COLO668 (cell line): ENCODE data around the gene EIF3J.
"Not testable (repeated sequence)": the region's sequence is repeated elsewhere in the genome, so short reads cannot be mapped to it uniquely, and the experiment has no call there.

Experiments used
- DNase-seq: peaks from one replicate; lab custom pipeline; 2025; ENCODE audit not compliant: unreplicated experiment; lab: John Stamatoyannopoulos, UW

The EIF3J gene

DNA sequence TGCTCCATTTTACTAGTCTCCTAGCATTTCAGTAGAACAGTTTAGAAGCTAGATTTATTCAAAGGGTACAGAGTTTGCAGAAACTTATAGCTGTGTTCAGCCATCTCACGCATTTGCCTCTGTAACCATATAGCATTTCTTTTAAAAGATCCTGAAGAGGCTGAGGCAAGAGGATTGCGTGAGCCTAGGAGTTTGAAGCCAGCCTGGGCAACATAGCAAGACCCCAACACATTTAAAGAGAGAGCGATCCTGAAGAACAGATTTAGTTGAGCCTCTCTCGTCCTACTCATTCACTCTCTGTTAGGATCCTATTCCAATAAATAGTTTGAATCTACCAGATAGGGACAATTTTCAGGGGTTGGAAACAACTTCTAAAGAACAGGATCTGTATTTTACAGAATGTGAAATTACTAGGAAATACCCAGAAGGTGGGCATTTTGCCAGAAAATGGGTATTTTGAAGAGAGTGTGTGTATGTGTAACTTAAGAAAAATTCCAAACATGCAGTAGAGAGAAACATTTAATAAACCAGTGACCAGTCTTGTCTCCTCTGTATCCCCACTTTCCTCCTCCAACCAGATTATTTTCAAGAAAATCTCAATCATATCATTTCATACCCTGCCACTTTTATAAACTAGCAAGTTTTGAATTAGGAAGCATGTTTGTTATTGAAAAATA lies 4.5 kb downstream of the EIF3J start:
- no peak for DNase-seq

DNA sequence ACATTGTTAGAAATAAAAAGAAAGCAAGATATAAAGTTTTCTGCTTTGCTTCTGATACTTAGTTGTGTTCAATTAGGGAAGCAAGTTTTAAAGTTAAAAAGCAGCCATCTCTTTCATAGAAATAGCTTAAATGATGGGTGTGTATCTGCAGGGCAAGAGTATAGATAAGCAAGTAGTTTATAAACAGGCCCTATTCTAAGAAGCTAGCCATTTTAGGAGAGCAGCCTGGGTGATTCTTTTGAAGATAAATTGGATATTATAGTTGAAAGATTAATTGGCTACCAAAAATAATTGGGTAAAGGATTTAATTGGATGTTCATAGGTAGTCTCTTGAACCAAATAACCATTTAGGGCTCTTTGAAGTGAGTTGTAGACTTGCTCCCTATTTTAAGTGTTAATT lies 5.6 kb downstream of the EIF3J start:
- no peak for DNase-seq

DNA sequence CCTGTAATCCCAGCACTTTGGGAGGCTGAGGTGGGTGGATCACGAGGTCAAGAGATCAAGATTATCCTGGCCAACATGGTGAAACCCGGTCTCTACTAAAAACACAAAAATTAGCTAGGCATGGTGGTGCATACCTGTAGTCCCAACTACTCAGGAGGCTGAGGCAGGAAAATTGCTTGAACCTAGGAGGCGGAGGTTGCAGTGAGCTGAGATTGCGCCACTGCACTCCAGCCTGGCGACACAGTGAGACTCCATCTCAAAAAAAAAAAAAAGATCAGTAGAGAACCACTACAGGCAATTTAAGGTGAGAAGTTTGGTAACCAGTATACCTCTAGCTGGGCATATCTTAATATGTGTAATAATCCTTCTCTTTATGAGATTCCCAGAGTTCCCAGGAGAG lies 7.8 kb downstream of the EIF3J start:
- DNase-seq = not testable (repeated sequence)

DNA sequence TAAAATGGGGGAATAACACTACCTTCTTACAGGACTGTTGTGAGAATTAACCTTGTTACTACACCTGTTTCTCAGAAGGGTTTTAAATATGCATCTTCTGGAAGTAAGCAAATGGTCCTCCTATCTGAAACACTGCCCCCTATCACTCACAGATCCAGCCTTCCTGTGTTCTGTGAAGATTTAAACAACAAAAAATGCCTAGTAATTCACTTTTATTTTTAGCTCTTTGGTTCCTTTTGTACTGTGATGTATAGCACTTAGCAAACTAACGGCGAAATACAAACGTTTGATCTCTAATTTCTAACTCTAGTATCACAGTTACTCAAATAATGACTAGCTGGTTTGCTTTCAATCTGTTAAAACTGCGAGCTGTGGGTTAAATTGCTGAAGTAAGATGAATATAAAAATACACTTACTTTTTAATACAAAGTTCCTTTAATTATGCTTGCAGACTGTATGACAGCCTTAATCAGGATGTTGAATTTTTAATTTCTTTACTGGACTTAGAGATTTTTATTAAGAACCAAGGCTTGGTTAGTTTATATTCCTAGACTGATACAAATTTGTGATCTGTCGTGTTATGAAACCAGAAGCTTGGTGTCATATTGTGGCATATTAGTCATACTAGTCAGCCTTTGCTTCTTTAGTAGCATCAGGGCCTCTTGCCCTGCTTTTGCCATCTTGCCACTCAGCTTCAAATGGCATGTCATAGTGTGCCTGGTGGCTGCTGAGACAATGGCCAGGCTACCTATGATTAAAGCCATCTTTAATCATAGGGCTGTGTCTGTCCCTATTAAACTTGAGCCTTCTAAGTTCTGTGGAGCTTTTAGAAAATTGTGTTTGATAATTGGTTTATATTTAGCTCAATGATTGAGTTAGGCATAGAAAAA lies 9.2 kb downstream of the EIF3J start:
- DNase-seq = no peak

DNA sequence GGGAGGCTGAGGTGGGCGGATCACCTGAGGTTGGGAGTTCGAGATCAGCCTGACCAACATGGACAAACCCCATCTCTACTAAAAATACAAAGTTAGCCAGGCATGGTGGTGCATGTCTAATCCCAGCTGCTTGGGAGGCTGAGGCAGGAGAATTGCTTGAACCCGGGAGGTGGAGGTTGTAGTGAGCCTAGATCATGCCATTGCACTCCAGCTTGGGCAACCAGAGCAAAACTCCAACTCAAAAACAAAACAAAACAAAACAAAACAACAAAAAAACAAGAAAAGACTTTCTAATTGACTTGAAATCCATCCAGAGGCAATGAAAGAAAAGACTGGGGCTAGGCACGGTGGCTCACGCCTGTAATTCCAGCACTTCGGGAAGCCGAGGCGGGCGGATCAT lies 12.2 kb downstream of the EIF3J start:
- not testable (repeated sequence) for DNase-seq

DNA sequence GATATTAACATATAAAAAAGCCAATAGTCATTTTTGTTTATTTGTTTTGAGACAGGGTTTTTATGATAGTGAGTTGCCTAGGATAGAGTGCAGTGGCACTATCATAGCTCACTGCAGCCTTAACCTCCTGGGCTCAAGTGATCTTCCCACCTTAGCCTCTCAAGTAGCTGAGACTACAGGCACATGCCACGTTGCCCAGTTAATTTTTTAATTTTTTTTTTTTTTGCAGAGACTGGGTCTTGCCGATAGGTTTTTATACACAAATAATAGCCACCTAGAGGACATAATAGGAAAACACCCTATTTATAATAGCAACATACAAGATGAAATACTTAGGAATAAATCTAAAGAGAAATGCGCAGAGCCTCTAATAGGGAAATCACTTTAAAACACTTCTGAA lies 13.3 kb downstream of the EIF3J start:
- DNase-seq = no peak

DNA sequence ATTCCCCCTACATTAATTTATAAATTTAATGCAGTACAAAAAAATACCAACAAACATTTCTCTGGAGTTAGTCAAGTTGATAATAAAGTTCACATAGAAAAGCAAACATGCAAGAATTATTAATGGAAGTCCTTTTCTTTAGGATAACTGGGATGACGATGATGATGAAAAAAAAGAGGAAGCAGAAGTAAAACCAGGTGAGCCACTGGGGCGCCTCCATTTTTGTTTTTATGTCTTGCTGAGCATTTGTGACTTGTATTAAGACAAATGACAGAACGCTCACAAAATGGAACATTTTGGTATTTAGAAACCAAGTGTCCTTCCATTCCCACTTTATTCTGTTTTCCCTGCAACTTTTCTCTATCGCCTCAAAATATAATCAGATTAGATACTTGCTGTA lies 13.8 kb downstream of the EIF3J start:
- no peak for DNase-seq

DNA sequence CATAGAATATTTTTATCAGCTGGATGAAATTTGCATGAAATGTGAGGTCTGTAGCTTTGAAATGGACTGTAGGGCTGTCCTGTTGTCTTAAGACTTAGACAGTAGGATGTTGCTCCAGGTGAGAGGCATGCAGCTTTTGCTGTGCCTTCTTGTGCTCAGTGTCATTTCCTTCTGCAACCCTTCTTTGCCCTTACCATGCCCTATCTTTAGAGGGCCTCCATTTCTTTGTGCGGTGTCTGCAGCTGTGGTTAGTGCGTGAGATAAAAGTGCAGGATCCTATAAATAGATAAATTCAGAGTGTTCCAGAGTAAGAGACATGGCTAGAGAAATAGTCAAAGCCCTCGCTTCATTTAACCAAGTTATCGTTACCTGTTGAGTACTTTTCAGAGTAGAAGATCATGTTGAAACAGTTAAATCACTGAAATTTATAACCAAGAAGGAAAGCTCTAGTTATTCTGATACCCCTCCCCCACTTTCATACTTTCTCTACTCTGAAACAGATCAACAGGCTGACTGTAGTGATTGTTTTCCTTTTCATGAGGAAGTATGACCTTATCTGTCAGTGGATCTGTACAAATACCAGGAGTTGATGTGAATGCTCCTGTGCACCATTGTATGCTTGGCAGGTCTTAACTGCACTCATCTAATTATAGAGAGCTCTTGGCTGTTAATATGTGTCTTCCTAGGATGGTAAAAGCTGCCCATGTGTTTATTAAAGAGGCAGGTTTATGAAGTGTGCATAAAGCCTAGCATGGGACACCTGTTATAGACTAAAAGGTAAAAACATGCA lies 18.2 kb downstream of the EIF3J start:
- no peak for DNase-seq

DNA sequence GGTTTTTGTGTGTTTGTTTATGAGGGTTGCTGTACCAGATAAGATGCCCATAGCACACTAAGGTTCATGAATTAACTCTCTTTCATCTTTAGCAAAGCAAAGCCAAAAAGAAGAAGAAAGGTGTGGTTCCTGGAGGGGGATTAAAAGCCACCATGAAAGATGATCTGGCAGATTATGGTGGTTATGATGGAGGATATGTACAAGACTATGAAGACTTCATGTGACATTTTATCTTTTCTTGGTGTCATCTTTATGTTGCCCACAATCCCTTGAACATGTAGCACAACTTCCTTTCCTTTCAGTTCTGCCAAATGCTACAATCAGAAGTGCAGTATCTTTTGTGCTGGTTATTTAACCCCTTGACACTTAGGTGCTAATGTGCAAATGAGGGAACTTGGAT lies 24.0 kb downstream of the EIF3J start:
- DNase-seq = not testable (repeated sequence)

DNA sequence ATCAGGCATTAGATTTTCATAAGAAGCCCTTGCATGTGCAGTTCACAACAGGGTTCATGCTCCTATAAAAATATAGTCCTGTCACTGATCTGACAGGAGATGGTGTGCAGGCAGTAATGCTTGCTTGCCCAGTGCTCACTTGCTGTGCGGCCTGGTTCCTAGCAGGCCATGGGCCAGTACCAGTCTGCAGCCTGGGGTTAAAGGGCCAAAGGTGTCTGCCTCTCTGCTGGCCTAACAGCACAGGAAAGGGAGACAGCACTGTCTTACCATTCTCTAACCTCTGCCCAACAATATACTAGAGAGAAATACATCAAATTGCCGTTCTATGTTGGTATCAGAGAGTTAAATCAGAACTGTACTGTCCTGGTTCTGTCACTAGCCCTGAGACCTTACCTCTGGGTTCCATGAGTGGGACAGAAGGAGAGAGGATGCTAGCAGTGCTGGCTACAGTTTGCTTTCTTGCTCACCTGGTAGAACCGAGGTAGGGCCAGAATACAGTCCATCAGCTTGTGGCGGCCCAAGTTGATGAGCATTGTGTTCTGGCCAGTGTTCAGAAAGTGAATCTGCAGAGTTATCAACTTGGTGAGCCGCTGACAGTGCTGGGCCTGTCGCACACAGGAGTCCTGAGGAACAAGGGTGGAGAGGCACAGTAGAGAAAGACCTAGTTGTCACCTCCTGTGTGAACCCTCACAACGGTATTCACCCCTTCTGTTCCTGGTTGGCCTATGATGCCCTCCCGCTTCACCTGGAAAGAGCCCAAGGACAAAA lies 28.6 kb downstream of the EIF3J start:
- no peak for DNase-seq

DNA sequence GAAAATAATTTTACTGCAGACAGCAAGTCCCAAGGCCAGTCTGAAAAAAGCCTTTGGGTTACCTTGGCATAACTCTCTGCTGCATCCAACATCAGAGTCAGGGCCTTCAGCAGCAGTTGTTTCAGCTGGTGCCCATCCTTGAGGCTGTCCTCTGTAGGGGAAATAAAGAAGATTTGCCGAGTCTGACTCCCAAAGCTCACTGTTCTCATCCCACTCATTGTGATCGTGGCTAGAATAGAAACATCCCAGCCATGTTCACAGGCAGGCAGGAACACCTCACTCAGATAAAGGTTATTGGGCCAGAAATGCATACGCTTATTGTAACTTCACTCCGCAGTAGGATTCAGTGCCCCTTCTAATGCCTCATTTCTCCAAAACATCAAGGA lies 29.2 kb downstream of the EIF3J start:
- DNase-seq = no peak

DNA sequence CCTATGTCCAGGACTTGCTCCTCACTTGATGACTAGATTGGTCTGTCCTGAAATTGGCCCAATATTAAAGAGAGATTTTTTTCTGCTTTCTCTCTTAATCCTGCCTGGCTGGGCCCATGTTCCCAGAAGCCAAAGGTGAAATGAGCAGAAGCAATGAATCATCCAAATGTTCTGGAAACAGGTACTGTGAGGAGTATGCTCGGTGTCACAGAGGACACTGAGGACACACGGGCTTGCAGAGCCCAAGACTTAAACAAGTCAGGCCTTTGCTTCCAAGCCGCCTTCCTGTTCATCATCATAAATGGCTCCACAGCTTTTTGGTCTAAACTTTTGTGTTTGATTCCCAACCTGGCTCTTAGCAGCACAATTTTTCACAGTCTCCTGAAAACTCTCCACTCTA lies 31.4 kb downstream of the EIF3J start:
- DNase-seq = no peak

DNA sequence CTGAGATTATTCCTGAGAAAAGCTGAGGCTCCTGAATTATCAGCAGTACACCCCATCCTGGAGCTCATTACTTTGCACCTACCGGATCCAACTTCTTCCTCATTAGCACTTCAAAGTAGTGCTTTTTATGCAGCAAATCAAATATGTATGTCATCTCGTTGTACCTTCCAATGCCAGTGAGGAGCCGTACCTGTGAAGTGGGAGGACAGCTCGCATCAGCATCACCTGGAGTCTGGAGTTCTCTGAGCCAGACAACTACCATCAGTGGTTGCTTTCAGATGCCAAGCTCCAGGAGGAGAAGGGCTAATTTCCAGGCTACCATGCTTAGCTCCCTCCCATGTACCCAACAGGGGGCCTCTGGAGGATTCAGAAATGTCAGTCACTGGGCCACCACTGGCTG lies 32.4 kb downstream of the EIF3J start:
- DNase-seq = no peak

DNA sequence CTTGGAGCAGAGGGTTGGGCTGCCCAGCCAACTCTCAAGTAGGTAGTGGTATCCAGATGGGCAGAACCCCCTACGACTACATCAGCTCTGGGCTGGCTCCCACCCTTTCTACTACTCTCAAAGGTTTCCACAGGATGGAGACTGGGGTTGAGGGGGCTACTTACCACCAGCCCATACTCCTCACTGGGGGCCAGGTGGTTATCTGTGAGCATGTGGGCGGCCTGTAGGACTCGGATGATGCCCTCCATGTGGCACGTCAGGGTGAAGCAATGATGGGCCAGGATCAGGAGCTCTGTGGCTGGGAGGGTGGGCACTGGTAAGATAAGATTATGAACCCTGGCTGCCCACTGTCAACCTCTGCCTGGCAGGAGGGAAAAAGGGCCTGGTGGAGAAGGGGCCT lies 33.4 kb downstream of the EIF3J start:
- no peak for DNase-seq

DNA sequence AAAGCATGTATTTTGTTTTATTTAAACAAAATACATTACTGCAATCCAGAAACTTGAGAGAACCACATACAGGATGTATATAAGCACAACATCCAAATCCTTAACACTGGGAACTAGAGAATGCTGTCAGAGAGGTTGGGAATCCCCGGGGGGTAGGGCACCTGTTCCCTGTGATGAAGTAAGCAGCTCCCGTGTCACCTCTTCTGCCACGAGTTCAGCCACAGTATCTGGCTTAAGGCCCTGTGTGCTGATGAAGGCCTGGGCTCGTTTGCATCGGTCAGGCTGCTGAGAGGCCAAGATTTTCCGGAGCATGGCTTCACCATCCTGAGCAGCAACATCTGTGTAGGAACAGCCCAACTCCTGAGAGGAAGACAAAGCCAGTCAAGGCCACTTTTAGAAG lies 36.4 kb downstream of the EIF3J start:
- DNase-seq = no peak

DNA sequence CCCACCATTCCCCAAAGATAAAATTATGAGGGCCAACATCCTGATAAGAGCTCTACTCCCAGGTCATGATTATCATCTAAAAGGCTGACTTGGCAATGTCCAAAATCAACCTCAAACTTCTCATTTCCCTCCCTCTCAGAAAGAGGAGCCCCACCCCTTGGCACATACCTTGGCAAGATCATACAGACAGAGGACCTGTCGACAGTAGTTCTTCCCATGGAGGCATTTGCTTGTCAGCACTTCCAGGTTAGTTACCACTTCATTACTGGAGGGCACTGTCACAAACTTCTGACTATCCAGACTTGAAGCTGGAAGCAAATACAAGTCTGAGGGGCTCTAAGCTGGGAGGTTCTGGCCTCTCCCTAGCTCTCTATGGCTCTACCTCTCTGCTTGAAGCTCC lies 37.8 kb downstream of the EIF3J start:
- no peak for DNase-seq

DNA sequence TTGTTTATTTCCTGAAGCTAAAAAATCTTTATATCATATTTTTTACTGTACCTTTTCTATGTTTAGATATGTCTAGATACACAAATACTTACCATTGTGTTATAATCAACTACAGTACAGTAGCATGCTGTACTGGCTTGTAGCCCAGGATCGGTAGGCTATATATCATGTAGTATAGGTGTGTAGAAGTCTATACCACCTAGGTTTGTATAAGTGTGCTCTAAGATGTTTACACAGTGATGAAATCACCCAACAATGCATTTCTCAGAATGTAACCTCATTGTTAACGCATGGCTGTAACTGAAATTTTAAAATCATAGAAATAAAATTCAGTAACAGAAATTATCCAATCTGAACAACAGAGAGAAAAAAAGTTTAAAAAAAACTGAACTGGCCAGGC lies 43.2 kb downstream of the EIF3J start:
- DNase-seq = no peak

DNA sequence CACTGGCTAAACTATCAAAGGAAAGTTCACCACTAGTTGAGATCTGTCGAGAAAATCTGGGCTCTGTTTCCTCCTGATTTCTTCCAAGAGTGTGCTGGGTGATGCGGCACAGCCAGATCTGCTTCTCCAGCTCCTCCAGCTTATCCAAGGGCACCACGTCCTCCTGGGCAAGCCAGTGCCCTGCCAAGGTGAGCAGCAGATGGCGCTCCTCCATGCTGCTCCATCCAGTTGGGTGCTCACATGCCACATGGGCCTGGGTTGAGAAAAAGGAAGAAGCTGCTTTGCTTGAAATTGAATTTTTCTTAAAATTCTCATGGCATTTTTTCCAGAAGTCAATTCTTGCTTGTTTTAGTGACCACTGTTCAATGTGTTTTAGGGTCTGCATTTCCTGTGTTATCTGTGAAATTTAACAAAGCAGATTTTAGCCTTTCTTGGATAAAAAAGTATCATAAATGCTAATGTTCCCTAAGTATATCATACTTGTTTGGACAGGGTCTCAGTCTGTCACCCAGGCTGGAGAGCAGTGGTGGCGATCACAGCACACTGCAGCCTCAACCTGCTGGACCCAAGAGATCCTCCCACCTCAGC lies 47.3 kb downstream of the EIF3J start:
- DNase-seq = peak; percentile 38

DNA sequence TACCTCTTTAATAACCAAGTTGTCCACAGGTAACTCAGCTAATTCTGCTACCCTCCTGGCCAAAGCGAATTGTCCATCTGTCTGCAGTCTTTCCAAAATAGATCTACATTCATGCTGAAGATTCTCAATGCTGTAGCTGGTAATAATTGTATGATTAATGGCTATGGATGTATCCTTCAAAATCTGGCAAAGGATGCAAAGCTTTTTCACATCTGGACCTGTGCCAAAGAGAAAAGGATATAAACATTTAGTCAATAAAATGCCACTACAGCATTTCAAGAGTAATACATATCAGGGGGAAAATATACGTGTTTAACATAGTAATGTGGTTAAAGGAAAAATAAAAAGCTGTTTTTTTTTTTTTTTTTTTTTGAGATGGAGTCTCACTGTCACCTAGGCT lies 48.7 kb downstream of the EIF3J start:
- no peak for DNase-seq

DNA sequence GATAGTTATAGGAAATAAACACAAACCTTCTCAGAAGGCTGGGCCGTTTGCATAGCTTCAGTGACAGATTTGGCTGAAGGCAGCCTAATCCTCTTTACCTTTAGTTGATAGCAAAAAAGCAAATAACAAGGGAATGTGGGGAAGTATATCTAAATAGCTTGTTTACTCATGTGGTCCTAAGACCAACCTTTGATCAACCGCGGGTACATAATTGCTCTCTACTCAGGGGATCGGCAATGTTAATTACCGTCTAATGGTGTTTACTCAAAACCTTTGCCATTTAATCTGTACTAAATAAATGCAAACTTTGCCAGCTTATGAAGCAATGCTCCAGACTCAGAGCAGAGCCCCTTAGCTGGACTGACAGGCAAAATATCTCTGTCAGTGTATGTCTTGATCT lies 51.6 kb downstream of the EIF3J start:
- DNase-seq = no peak

DNA sequence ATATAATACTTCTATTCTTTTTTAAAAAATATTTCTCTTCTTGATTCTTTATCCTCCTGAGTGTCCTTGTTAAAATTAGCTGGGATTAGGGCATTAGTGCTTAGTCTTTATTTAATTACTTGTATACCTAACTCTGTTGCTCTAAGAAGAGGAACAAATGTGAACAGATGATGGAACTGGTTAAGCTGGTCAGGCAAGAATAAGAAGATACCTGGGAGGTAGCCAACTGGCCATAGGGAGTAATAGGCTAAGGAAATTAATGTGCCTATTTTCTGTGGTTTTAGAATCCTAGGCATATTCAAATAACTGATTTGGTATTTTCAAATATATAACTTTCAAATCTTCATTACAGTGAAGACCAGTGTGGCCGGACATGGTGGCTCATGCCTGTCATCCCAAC lies 54.4 kb downstream of the EIF3J start:
- no peak for DNase-seq
